ENCODE results near the gene ZNF71. TPM values are rescaled to one million over a fixed set of nuclear protein-coding genes. Genes with fewer than 3 reads are reported as not detected.

The ZNF71 gene
- total and polyA plus RNA-seq, 2 of the 8 experiments (the other 6 are each of a cell fraction or from before 2014, with no cell fraction given) = 8.2 to 12.4 TPM

- H3K27ac ChIP-seq (ENCODE audit: low read depth, low read length) = no peak overlapping the region
- no peak overlapping the region for H2BK5ac ChIP-seq (ENCODE audit: low read depth, low read length)
- no peaks in the 10 kb centered on the region for H3K23me2 ChIP-seq (ENCODE audit: low read depth, low read length)
- no peak overlapping the region for H4K8ac ChIP-seq (ENCODE audit: extremely low read depth, insufficient read depth, low read length)
- ChIA-PET POLR2A (ENCODE audit: partially characterized antibody) (no interaction called here), CTCF (ENCODE audit: partially characterized antibody) (no interaction called here)
- H3K79me2 ChIP-seq (ENCODE audit: control insufficient read depth in 1 of 2, insufficient read depth in 2 of 2, low read length in 2 of 2) = no peaks in the 10 kb centered on the region
- peaks cover 48 to 82% of the 10 kb centered on the region in 2 experiments for H3K9me3 ChIP-seq (ENCODE audit: insufficient read depth in 2 of 2, low read depth in 1 of 2, low read length in 1 of 2)
- DNase-seq (ENCODE audit: low read depth in 1 of 2, low spot score in 2 of 2) = no peak
- H2AK5ac ChIP-seq (ENCODE audit: low read depth, low read length) = no peak overlapping the region
- H3K4me1 ChIP-seq (replicated peaks in 1 of 4; ENCODE audit: control insufficient read depth in 3 of 4, insufficient read depth in 4 of 4, low read length in 3 of 4) = no peaks in the 10 kb centered on the region
- H2BK12ac ChIP-seq (ENCODE audit: low read depth, low read length) = no peak overlapping the region
- H3K36me3 ChIP-seq (ENCODE audit: control insufficient read depth in 2 of 4, insufficient read depth in 4 of 4, low read length in 3 of 4) = no peaks in the 10 kb centered on the region; a peak in 1 of 8 replicates
- no peaks in the 10 kb centered on the region for H3K79me1 ChIP-seq (ENCODE audit: low read depth, low read length)
- H3K18ac ChIP-seq (ENCODE audit: extremely low read depth, low read length) = no peak overlapping the region
- no peak overlapping the region for H3K14ac ChIP-seq (ENCODE audit: insufficient read length)
- WGBS, 2 experiments (ENCODE audit: extremely low coverage in 1 of 2, insufficient coverage in 1 of 2, insufficient read length in 1 of 2, insufficient replicate concordance in 2 of 2, low coverage in 1 of 2, low lambda C conversion rate in 2 of 2, missing lambda C conversion rate in 1 of 2) = 86% methylated on average over 29 of the region's 32 CpGs; no CpG with 5 or more reads in 1 of the 2 experiments
- no peaks in the 10 kb centered on the region for H4K20me1 ChIP-seq (replicated peaks in 1 of 2; ENCODE audit: control insufficient read depth in 1 of 2, insufficient read depth in 2 of 2, low read length in 2 of 2)
- no peaks in the 10 kb centered on the region for H3K27me3 ChIP-seq (replicated peaks in 1 of 4; ENCODE audit: control insufficient read depth in 3 of 4, extremely low read depth in 1 of 4, insufficient read depth in 3 of 4, low read length in 3 of 4)
- H3K9ac ChIP-seq (replicated peaks in 1 of 4; ENCODE audit: extremely low read depth in 1 of 4, low read depth in 3 of 4, low read length in 3 of 4) = no peak overlapping the region
- no peak overlapping the region for H2BK15ac ChIP-seq (ENCODE audit: low read length)
- H2BK120ac ChIP-seq (replicated peaks; ENCODE audit: low read depth, low read length) = no peak overlapping the region
- H3K4ac ChIP-seq (replicated peaks; ENCODE audit: insufficient read length, low read depth, low read length) = no peak overlapping the region
- TF ChIP-seq SIN3A (conservative IDR thresholded peaks at IDR 0.05 in 1 of 2, IDR thresholded peaks at IDR 0.05 in 1 of 2; ENCODE audit: low read depth in 1 of 2, low read length in 2 of 2) = no peak
- peak in 1 of 2 experiments; percentile 18; a peak in 2 of 4 replicates for TF ChIP-seq RAD21 (IDR thresholded peaks at IDR 0.05 in 1 of 2, conservative IDR thresholded peaks at IDR 0.05 in 1 of 2; ENCODE audit: low read depth in 2 of 2, low read length in 2 of 2)
- peak in 2 of 3 experiments; percentile 8 to 10; a peak in 2 of 4 replicates for TF ChIP-seq CTCF (IDR thresholded peaks at IDR 0.05; ENCODE audit: control extremely low read depth in 1 of 3, insufficient read depth in 1 of 3, low read depth in 1 of 3, low read length in 3 of 3)
- TF ChIP-seq ZNF274 (IDR thresholded peaks at IDR 0.05; ENCODE audit: borderline replicate concordance, extremely low read depth, low read length) = no peak
- no peak for TF ChIP-seq FOSL1 (IDR thresholded peaks at IDR 0.05; ENCODE audit: insufficient read depth, low read depth, low read length)
- no peak overlapping the region for H3K4me2 ChIP-seq (ENCODE audit: insufficient read depth in 1 of 2, low read depth in 2 of 2, low read length in 2 of 2)
- no peak for FAIRE-seq
- H3K23ac ChIP-seq (ENCODE audit: insufficient read length) = no peak overlapping the region
- no peak overlapping the region for H4K91ac ChIP-seq (replicated peaks; ENCODE audit: insufficient read length, low read length)
- H3K56ac ChIP-seq (replicated peaks; ENCODE audit: insufficient read length, low read depth, low read length) = no peak overlapping the region
- H2BK20ac ChIP-seq (ENCODE audit: low read length) = no peak overlapping the region
- no peak overlapping the region for H3K4me3 ChIP-seq (ENCODE audit: extremely low read depth in 1 of 4, insufficient read depth in 2 of 4, low read depth in 3 of 4, low read length in 4 of 4)
- H4K5ac ChIP-seq (ENCODE audit: insufficient read length, low read depth, low read length) = no peak overlapping the region
- H2AFZ ChIP-seq (ENCODE audit: low read length) = no peak overlapping the region
Observed at GRCh38 chr19:56660381-56661107, 65.4 kb downstream of the ZNF71 start.

Data from H1 (cell line).